ENCODE results near the gene HIPK4. TPM values are rescaled to one million over a fixed set of nuclear protein-coding genes. Genes with fewer than 3 reads are reported as not detected.

Gene HIPK4
- polyA plus RNA-seq, 3 donors, result 0.09 TPM; not detected in 2

DNA sequence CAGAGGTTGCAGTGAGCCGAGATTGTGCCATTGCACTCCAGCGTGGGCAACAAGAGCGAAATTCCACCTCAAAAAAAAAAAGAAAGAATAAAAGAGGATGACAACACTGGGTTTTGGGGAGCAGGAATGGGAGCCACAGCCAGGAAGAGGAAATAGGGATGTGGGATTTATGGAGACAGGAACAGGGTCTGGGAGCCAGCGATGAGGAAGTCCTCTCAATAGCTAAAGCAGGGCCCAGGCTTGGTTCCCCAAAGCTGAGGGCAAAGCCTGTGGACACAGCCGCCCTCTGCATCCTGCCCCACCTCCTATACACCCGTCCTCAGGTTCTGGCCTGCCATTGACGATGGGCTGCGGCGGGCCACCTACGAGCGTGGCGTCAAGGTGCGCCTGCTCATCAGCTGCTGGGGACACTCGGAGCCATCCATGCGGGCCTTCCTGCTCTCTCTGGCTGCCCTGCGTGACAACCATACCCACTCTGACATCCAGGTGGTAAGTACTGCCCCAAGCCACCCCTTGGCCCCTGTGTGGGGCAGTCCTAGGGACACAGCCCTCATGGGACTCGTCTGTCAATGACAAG is 13.6 kb downstream of the HIPK4 start:
- Histone ChIP-seq H3K27me3 (ENCODE audit: control insufficient read depth in 2 of 2, insufficient read depth in 2 of 2, low read length in 2 of 2) (no peaks in the 10 kb centered on the region), H3K9ac (ENCODE audit: insufficient read depth, low read length, poor library complexity, severe bottlenecking) (no peak overlapping the region), H3K9me3 (replicated peaks in 1 of 2; ENCODE audit: control insufficient read depth in 1 of 2, insufficient read depth in 1 of 2, low read length in 2 of 2) (no peaks in the 10 kb centered on the region), H3K4me1 (ENCODE audit: control insufficient read depth in 1 of 2, insufficient read depth in 2 of 2, low read length in 2 of 2) (peaks cover 4 to 11% of the 10 kb centered on the region in 2 donors), H4K20me1 (ENCODE audit: insufficient read depth, low read length) (peaks cover 4% of the 10 kb centered on the region), H2AFZ (ENCODE audit: insufficient read depth, low read depth, low read length, poor library complexity, severe bottlenecking) (no peak overlapping the region), H3K79me2 (ENCODE audit: insufficient read depth, low read length) (no peaks in the 10 kb centered on the region), H3K4me2 (replicated peaks; ENCODE audit: extremely low read depth, low read length, poor library complexity, severe bottlenecking) (no peak overlapping the region), H3K36me3 (replicated peaks in 1 of 2; ENCODE audit: control insufficient read depth in 1 of 2, insufficient read depth in 2 of 2, low read length in 2 of 2) (peaks cover 49 to 82% of the 10 kb centered on the region in 2 donors), H3K27ac (ENCODE audit: low read depth in 1 of 2, low read length in 2 of 2) (no peak overlapping the region), H3K4me3 (replicated peaks in 1 of 3; ENCODE audit: low read depth in 2 of 3, low read length in 3 of 3) (no peak overlapping the region)
- peaks cover 8% of the 10 kb centered on the region for H3K4me1 Mint-ChIP-seq
- peaks cover 59 to 87% of the 10 kb centered on the region in 2 donors for H3K36me3 Mint-ChIP-seq
- peak overlapping the region in 1 of 7 donors; percentile 61 for H3K27ac Mint-ChIP-seq
- no peak for TF ChIP-seq CTCF (IDR thresholded peaks at IDR 0.05)
- H3K4me3 Mint-ChIP-seq, result no peak overlapping the region
- DNase-seq, result no peak
- peaks cover 0 to 1% (median 0%) of the 10 kb centered on the region in 3 donors for H3K27me3 Mint-ChIP-seq (ENCODE audit: low read depth in 3 of 3)
- H3K9me3 Mint-ChIP-seq, result no peaks in the 10 kb centered on the region
- intact Hi-C loops (cut with micrococcal nuclease), result no loop called here
- WGBS (ENCODE audit: insufficient coverage), result 68% methylated on average over 16 of the region's 17 CpGs

GRCh38 chr19:40374084-40374483 is 15.9 kb downstream of the HIPK4 start:
- Histone ChIP-seq H3K9me3 (replicated peaks in 1 of 2; ENCODE audit: control insufficient read depth in 1 of 2, insufficient read depth in 1 of 2, low read length in 2 of 2) (no peaks in the 10 kb centered on the region), H3K36me3 (replicated peaks in 1 of 2; ENCODE audit: control insufficient read depth in 1 of 2, insufficient read depth in 2 of 2, low read length in 2 of 2) (peaks cover 62 to 90% of the 10 kb centered on the region in 2 donors), H3K79me2 (ENCODE audit: insufficient read depth, low read length) (no peaks in the 10 kb centered on the region), H4K20me1 (ENCODE audit: insufficient read depth, low read length) (peaks cover 4% of the 10 kb centered on the region), H2AFZ (ENCODE audit: insufficient read depth, low read depth, low read length, poor library complexity, severe bottlenecking) (no peak overlapping the region), H3K4me2 (replicated peaks; ENCODE audit: extremely low read depth, low read length, poor library complexity, severe bottlenecking) (no peak overlapping the region), H3K9ac (ENCODE audit: insufficient read depth, low read length, poor library complexity, severe bottlenecking) (no peak overlapping the region), H3K4me1 (ENCODE audit: control insufficient read depth in 1 of 2, insufficient read depth in 2 of 2, low read length in 2 of 2) (peaks cover 10 to 20% of the 10 kb centered on the region in 2 donors), H3K4me3 (replicated peaks in 1 of 3; ENCODE audit: low read depth in 2 of 3, low read length in 3 of 3) (no peak overlapping the region), H3K27ac (ENCODE audit: low read depth in 1 of 2, low read length in 2 of 2) (no peak overlapping the region), H3K27me3 (ENCODE audit: control insufficient read depth in 2 of 2, insufficient read depth in 2 of 2, low read length in 2 of 2) (no peaks in the 10 kb centered on the region)
- no peak for DNase-seq
- WGBS (ENCODE audit: insufficient coverage), result 96% methylated on average over 5 of the region's 7 CpGs
- Mint-ChIP-seq H3K4me1 (peaks cover 22% of the 10 kb centered on the region), H3K27ac (peak overlapping the region in 1 of 7 donors; percentile 72), H3K27me3 (ENCODE audit: low read depth in 3 of 3) (peaks cover 0 to 1% (median 0%) of the 10 kb centered on the region in 3 donors), H3K9me3 (no peaks in the 10 kb centered on the region), H3K36me3 (peaks cover 69 to 95% of the 10 kb centered on the region in 2 donors), H3K4me3 (no peak overlapping the region)
- intact Hi-C loops (cut with micrococcal nuclease), result no loop called here
- no peak for TF ChIP-seq CTCF (IDR thresholded peaks at IDR 0.05)

All from CD14-positive monocyte (primary cell).